Measurements from ENCODE around the gene CHD5.

DNA sequence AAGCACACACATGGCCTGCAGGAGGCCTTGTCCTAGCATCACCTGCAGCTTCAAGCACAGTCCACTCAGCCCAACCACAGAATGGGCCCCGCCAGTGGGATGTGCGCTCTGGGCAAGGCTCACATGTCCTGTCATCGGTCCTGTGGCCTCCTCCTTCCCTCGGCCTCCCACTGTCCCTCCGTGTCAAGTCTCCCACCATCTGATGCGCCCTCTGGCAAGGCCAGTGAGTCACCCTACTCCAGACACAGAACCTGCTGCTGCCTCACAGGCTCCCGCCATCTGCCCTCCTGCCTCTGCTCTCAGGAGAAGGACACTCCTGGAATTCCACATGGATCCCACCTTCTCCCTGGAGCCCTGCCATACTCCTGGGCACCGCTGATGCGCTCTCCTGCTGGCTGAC lies 120.3 kb downstream of the CHD5 start:
- TF ChIP-seq ZBTB21 (CRISPR knock-in tag; IDR thresholded peaks at IDR 0.05; ENCODE audit: borderline replicate concordance) (no peak), JUN (CRISPR knock-in tag; IDR thresholded peaks at IDR 0.05) (no peak), FOXK1 (CRISPR knock-in tag; IDR thresholded peaks at IDR 0.05) (no peak), FOXJ3 (CRISPR knock-in tag; IDR thresholded peaks at IDR 0.05; ENCODE audit: borderline replicate concordance) (no peak), ESRRA (CRISPR knock-in tag; IDR thresholded peaks at IDR 0.05; ENCODE audit: borderline replicate concordance) (no peak), SMAD3 (CRISPR knock-in tag; IDR thresholded peaks at IDR 0.05; ENCODE audit: borderline replicate concordance) (no peak), ETV6 (CRISPR knock-in tag; IDR thresholded peaks at IDR 0.05) (no peak)
- TF ChIP-seq, protein P1, sequence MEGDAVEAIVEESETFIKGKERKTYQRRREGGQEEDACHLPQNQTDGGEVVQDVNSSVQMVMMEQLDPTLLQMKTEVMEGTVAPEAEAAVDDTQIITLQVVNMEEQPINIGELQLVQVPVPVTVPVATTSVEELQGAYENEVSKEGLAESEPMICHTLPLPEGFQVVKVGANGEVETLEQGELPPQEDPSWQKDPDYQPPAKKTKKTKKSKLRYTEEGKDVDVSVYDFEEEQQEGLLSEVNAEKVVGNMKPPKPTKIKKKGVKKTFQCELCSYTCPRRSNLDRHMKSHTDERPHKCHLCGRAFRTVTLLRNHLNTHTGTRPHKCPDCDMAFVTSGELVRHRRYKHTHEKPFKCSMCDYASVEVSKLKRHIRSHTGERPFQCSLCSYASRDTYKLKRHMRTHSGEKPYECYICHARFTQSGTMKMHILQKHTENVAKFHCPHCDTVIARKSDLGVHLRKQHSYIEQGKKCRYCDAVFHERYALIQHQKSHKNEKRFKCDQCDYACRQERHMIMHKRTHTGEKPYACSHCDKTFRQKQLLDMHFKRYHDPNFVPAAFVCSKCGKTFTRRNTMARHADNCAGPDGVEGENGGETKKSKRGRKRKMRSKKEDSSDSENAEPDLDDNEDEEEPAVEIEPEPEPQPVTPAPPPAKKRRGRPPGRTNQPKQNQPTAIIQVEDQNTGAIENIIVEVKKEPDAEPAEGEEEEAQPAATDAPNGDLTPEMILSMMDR (IDR thresholded peaks at IDR 0.05) = no peak
- TF ChIP-seq, protein P2, sequence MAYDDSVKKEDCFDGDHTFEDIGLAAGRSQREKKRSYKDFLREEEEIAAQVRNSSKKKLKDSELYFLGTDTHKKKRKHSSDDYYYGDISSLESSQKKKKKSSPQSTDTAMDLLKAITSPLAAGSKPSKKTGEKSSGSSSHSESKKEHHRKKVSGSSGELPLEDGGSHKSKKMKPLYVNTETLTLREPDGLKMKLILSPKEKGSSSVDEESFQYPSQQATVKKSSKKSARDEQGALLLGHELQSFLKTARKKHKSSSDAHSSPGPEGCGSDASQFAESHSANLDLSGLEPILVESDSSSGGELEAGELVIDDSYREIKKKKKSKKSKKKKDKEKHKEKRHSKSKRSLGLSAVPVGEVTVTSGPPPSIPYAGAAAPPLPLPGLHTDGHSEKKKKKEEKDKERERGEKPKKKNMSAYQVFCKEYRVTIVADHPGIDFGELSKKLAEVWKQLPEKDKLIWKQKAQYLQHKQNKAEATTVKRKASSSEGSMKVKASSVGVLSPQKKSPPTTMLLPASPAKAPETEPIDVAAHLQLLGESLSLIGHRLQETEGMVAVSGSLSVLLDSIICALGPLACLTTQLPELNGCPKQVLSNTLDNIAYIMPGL (CRISPR knock-in tag; IDR thresholded peaks at IDR 0.05) = no peak
